ENCODE results near the gene MET. TPM values are rescaled to one million over a fixed set of nuclear protein-coding genes. Genes with fewer than 3 reads are reported as not detected.
A peak's percentile ranks its signal among the peaks of the same experiment; 100 is the strongest.
"Not testable (repeated sequence)": the region's sequence is repeated elsewhere in the genome, so short reads cannot be mapped to it uniquely, and the experiment has no call there.

The MET gene
- total RNA-seq, 3 donors from 2014 or later, result 0.92 to 1.3 (median 1.1) TPM

GRCh38 chr7:116647861-116648260, 24.1 kb upstream of the MET start:
- H3K4me1 Mint-ChIP-seq (ENCODE audit: low read depth), result no peaks in the 10 kb centered on the region
- ATAC-seq (no peak), DNase-seq (no peak)
- H3K27me3 Mint-ChIP-seq (ENCODE audit: low read depth), result peaks cover 13% of the 10 kb centered on the region
- H3K36me3 Mint-ChIP-seq (ENCODE audit: insufficient read depth), result no peaks in the 10 kb centered on the region
- no peak overlapping the region for H3K4me3 Mint-ChIP-seq
- H3K9me3 Mint-ChIP-seq, result no peaks in the 10 kb centered on the region

DNA sequence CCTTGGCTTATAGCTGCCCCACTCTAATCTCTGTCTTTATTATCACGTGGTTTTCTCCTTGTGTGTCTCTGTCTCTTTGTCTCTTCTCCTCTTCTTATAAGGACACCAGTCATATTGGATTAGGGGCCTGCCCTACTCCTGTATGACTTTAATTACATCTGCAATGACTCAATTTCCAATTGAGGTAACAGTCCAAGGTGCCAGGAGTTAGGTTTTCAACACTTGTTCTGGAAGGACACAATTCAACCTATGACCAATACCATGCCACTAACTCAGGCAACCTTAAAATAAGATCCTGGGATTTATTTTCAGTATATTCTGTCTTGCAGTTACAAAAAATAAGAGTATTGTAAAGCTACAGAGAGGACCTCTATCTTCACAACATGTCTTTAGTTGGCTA, 21.6 kb upstream of the MET start:
- DNase-seq, result no peak
- no peak for ATAC-seq
- Mint-ChIP-seq H3K4me1 (ENCODE audit: low read depth) (no peaks in the 10 kb centered on the region), H3K4me3 (no peak overlapping the region), H3K9me3 (no peaks in the 10 kb centered on the region), H3K27me3 (ENCODE audit: low read depth) (peaks cover 8% of the 10 kb centered on the region), H3K36me3 (ENCODE audit: insufficient read depth) (no peaks in the 10 kb centered on the region)

DNA sequence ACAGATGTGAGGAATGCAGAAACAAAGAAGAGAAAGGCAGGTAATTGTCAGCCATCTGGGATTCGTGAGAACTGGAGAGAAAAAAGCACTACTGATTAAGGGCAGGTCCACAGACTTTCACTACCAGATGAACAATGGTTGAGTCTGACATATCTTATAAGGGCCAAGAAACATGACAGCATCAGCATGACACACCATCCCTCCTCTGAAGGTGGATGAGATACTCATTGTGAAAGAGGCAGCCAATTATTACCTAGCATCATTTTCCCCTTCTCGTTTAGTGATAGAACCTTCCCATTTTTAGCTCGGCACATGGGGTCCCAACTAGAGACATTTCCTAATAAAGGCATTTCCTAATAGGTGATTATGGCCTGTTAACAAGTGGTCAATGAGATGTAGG, 19.2 kb upstream of the MET start:
- Mint-ChIP-seq H3K4me1 (ENCODE audit: low read depth) (no peaks in the 10 kb centered on the region), H3K4me3 (no peak overlapping the region), H3K27me3 (ENCODE audit: low read depth) (peaks cover 6% of the 10 kb centered on the region), H3K36me3 (ENCODE audit: insufficient read depth) (no peaks in the 10 kb centered on the region), H3K9me3 (no peaks in the 10 kb centered on the region)
- DNase-seq (no peak), ATAC-seq (peak; percentile 58 to 62)

GRCh38 chr7:116653204-116653603, 18.8 kb upstream of the MET start:
- ATAC-seq (peak; percentile 51 to 65), DNase-seq (no peak)
- H3K27me3 Mint-ChIP-seq (ENCODE audit: low read depth), result peaks cover 3% of the 10 kb centered on the region
- no peak overlapping the region for H3K4me3 Mint-ChIP-seq
- no peaks in the 10 kb centered on the region for H3K9me3 Mint-ChIP-seq
- H3K36me3 Mint-ChIP-seq (ENCODE audit: insufficient read depth), result no peaks in the 10 kb centered on the region
- no peaks in the 10 kb centered on the region for H3K4me1 Mint-ChIP-seq (ENCODE audit: low read depth)

DNA sequence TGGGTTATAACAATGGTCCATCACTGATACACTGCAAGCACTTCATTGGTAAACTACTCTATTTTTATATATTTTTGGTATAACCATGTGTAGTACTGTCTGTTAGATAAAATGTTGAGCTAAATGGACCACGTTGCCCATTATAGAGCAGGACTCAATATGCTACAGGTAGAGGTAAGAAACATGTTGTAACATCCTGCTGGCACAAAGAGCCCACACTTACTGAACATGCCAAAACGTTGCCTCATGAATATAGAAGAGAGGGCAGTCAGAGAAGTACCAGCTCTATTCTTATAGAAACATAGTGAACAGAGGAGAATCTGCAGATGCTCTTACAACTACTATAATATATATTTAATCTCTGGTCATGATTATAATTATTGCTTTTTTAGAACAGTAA, 18.4 kb upstream of the MET start:
- DNase-seq, result no peak
- no peak for ATAC-seq
- Mint-ChIP-seq H3K27me3 (ENCODE audit: low read depth) (peaks cover 1% of the 10 kb centered on the region), H3K4me3 (no peak overlapping the region), H3K4me1 (ENCODE audit: low read depth) (no peaks in the 10 kb centered on the region), H3K36me3 (ENCODE audit: insufficient read depth) (no peaks in the 10 kb centered on the region), H3K9me3 (no peaks in the 10 kb centered on the region)

- not testable (repeated sequence) for H3K27me3 Mint-ChIP-seq (ENCODE audit: low read depth); ATAC-seq; H3K4me3 Mint-ChIP-seq; H3K4me1 Mint-ChIP-seq (ENCODE audit: low read depth); DNase-seq; H3K36me3 Mint-ChIP-seq (ENCODE audit: insufficient read depth)
- peaks cover 14% of the 10 kb centered on the region for H3K9me3 Mint-ChIP-seq
Measured at GRCh38 chr7:116659248-116659647, 12.7 kb upstream of the MET start.

DNA sequence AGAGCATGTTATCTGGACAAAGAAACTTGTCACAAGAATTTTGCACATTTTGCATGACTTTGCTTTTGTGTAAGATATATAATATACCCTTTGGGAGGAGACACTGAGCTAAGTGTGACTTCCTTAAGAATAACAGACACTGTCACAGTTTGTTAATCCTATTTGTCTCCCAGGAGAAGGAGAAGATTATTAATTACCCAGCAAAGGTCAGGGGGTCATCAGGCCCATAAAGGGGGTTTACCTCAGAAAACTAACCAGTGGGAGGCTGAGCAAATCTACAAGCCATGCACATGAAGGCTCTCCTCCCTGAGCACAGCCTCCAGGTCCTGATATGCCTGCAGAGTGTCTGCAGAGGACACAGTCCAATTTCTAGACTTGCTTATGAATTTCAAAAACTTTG, 10.1 kb upstream of the MET start:
- no peaks in the 10 kb centered on the region for H3K4me1 Mint-ChIP-seq (ENCODE audit: low read depth)
- no peak for DNase-seq
- H3K27me3 Mint-ChIP-seq (ENCODE audit: low read depth), result peaks cover 12% of the 10 kb centered on the region
- H3K4me3 Mint-ChIP-seq, result no peak overlapping the region
- no peaks in the 10 kb centered on the region for H3K36me3 Mint-ChIP-seq (ENCODE audit: insufficient read depth)
- no peak for ATAC-seq
- peaks cover 14% of the 10 kb centered on the region for H3K9me3 Mint-ChIP-seq

DNA sequence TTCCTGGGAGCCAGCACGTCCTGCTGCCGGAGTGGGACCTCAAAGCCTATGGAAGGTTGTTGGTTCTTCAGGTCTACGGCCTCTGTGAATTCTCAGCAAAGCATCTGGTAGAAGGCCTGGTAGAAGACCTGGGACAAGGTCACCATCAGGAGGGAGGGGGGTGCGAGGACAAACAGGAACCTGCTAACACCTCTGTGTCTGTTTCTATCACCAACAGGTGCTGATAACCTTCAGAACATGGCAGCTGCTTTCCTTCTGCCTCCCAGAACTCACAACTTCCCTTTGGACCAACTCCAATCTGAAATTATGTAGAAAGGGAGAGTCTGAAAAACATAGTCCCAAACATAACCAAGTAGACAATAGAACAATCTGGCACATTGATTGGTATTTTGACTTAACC, 8.3 kb upstream of the MET start:
- no peak for DNase-seq
- Mint-ChIP-seq H3K27me3 (ENCODE audit: low read depth) (peaks cover 21% of the 10 kb centered on the region), H3K36me3 (ENCODE audit: insufficient read depth) (no peaks in the 10 kb centered on the region)

GRCh38 chr7:116665332-116665996, 6.5 kb upstream of the MET start:
- H3K36me3 Mint-ChIP-seq (ENCODE audit: insufficient read depth), result no peaks in the 10 kb centered on the region
- H3K27me3 Mint-ChIP-seq (ENCODE audit: low read depth), result peaks cover 25% of the 10 kb centered on the region
- DNase-seq (no peak), ATAC-seq (no peak)
- peaks cover under 1% of the 10 kb centered on the region for H3K9me3 Mint-ChIP-seq
- H3K4me1 Mint-ChIP-seq (ENCODE audit: low read depth), result no peaks in the 10 kb centered on the region
- H3K4me3 Mint-ChIP-seq, result no peak overlapping the region

More for the DNA sequence above, 8.3 kb upstream of the MET start:
- H3K4me3 Mint-ChIP-seq, result no peak overlapping the region
- no peak for ATAC-seq
- no peaks in the 10 kb centered on the region for H3K4me1 Mint-ChIP-seq (ENCODE audit: low read depth)
- H3K9me3 Mint-ChIP-seq, result peaks cover 14% of the 10 kb centered on the region

DNA sequence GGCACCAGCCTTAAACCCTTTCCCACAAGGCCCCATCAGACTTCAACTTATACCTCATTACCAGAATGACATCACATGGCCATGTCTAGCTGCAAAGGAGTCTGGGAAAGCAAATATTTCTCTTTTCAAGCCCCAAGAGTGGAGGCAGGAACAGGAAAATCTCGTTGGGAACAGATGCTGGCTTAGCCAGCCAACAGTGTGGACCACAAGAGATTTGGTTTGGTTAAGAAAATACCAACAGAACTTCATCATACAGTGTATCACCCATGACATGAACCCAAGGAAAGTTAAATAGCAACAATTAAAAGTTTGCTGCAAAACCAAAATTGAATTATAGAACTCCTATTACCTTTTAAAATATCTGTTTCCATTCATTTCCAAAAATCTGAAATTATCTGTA, 2.2 kb upstream of the MET start:
- no peak for ATAC-seq
- H3K4me3 Mint-ChIP-seq, result no peak overlapping the region
- H3K9me3 Mint-ChIP-seq, result no peaks in the 10 kb centered on the region
- no peaks in the 10 kb centered on the region for H3K36me3 Mint-ChIP-seq (ENCODE audit: insufficient read depth)
- peaks cover 3% of the 10 kb centered on the region for H3K4me1 Mint-ChIP-seq (ENCODE audit: low read depth)
- peaks cover 49% of the 10 kb centered on the region for H3K27me3 Mint-ChIP-seq (ENCODE audit: low read depth)
- DNase-seq, result no peak

DNA sequence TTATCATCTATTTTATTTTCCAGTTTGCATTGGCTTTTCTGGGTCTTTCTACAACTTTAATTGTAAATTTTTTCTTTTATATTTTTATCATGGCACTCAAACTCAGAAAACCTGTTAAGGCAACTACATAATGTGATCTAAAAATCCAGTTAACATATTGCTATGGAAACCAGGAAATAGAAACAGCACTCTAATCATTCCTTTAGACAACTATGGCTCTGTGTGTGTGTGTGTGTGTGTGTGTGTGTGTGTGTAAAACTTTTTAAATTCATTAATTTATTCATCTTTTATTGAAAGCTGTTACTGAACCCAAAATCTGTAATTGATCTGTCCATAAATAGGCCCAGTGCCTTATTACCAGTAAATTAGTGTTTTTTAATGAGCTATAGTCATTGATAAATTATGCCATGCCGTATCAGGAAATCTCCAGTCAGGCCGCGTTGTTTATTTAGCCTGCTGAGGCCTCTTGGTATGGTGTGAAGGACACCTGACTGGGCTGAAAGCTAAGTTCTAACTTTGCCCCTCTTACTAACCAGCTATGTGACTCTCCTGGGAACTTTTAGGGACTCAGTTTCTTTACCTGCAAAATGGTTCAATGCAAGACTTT, 1.5 kb upstream of the MET start:
- Mint-ChIP-seq H3K27me3 (ENCODE audit: low read depth) (peaks cover 51% of the 10 kb centered on the region), H3K9me3 (no peaks in the 10 kb centered on the region), H3K4me1 (ENCODE audit: low read depth) (peaks cover 3% of the 10 kb centered on the region), H3K36me3 (ENCODE audit: insufficient read depth) (no peaks in the 10 kb centered on the region), H3K4me3 (no peak overlapping the region)
- ATAC-seq (no peak), DNase-seq (no peak)

- H3K4me1 Mint-ChIP-seq (ENCODE audit: low read depth), result peaks cover 3% of the 10 kb centered on the region
- H3K36me3 Mint-ChIP-seq (ENCODE audit: insufficient read depth), result no peaks in the 10 kb centered on the region
- H3K4me3 Mint-ChIP-seq, result no peak overlapping the region
- DNase-seq (no peak), ATAC-seq (no peak)
- no peaks in the 10 kb centered on the region for H3K9me3 Mint-ChIP-seq
- H3K27me3 Mint-ChIP-seq (ENCODE audit: low read depth), result peaks cover 51% of the 10 kb centered on the region
Measured at GRCh38 chr7:116671111-116671510, 885 bp upstream of the MET start.

- H3K4me1 Mint-ChIP-seq (ENCODE audit: low read depth), result peaks cover 3% of the 10 kb centered on the region
- no peaks in the 10 kb centered on the region for H3K9me3 Mint-ChIP-seq
- H3K36me3 Mint-ChIP-seq (ENCODE audit: insufficient read depth), result no peaks in the 10 kb centered on the region
- DNase-seq, result no peak
- H3K27me3 Mint-ChIP-seq (ENCODE audit: low read depth), result peaks cover 55% of the 10 kb centered on the region
- no peak for ATAC-seq
- no peak overlapping the region for H3K4me3 Mint-ChIP-seq
Measured at GRCh38 chr7:116672596-116673456, 830 bp downstream of the MET start.

GRCh38 chr7:116673457-116673865, 1.5 kb downstream of the MET start:
- peaks cover 3% of the 10 kb centered on the region for H3K4me1 Mint-ChIP-seq (ENCODE audit: low read depth)
- H3K4me3 Mint-ChIP-seq, result no peak overlapping the region
- H3K36me3 Mint-ChIP-seq (ENCODE audit: insufficient read depth), result no peaks in the 10 kb centered on the region
- no peak for DNase-seq
- no peaks in the 10 kb centered on the region for H3K9me3 Mint-ChIP-seq
- no peak for ATAC-seq
- H3K27me3 Mint-ChIP-seq (ENCODE audit: low read depth), result peaks cover 54% of the 10 kb centered on the region

All from activated T-cell treated with anti-CD3 and anti-CD28 coated beads, Interleukin-2, amount 50 U/mL, for 4 hours (primary cell).